ENCODE measurements around the gene ADGRE3. TPM values are rescaled to one million over a fixed set of nuclear protein-coding genes. Genes with fewer than 3 reads are reported as not detected.
A peak's percentile ranks its signal among the peaks of the same experiment; 100 is the strongest.

The ADGRE3 gene
- total RNA-seq, 1 experiment from 2014 or later: not detected

DNA sequence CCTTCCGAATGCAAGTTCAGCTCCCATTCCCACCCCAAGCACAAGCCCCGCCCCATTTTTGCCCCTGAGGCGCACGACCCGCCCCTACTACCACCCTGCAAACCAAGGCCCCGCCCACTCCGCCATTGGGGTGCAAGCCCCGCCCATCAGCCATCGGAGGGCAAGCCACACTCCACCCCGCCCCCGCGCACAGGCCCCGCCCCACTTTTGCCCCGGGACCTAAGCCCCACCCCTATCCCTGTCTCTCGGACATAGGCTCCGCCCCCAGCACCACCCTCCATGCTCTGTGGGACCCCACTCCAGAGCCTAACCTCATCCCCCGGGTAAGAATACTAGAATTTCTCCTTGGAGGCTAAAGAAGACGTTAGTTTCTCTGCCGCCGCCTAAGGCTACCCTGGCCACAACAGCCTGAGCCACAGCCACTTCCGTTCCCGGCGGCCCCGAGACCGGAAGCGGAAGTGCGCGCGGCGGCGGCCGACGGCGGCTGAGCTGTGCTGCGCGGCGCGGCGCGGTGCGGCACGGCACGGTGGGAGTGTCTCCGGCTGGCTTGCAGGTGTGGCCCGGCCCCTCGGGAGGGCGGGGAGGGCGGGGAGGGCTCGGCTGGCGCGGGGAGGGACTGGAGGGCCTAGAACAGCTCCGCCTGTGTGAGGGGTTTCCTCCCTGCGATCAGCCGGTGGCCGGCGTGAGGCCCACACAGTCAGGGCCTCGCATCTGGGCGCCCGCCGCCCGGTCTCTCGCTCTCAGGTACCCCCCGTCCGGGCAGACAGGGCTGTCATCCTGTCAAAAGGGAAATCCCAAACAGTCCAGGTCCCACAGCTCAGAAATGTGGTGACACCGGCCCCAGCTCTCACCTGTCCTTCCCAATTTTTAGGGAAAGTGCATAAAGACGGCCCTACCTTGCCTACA, 15.2 kb upstream of the ADGRE3 start, which contains the start of gene ZNF333:
TSS of gene ZNF333 (plus strand) at position 451 of the 906 bp plus-strand sequence. CDS start 3,444 bp downstream, outside the sequence.
- Histone ChIP-seq H3K9me3 (ENCODE audit: control insufficient read depth, low read depth, low read length) (no peaks in the 10 kb centered on the region), H3K4ac (ENCODE audit: low read depth, low read length) (no peak within 1 kb of the TSS; the same call in 1 of the 2 replicates), H2BK120ac (ENCODE audit: low read depth, low read length, poor library complexity, severe bottlenecking) (peak within 1 kb of the TSS; percentile 88), H4K8ac (replicated peaks; ENCODE audit: insufficient read length, low read depth, low read length) (peak within 1 kb of the TSS; percentile 38), H2BK20ac (ENCODE audit: low read depth, low read length, poor library complexity, severe bottlenecking) (no peak within 1 kb of the TSS), H3K4me2 (ENCODE audit: insufficient read depth, insufficient read length, low read length) (peak within 1 kb of the TSS; percentile 86), H3K9ac (ENCODE audit: extremely low read depth, insufficient read length, low read length) (peak within 1 kb of the TSS; percentile 83), H3K27ac (ENCODE audit: insufficient read length, low read depth, low read length) (peak within 1 kb of the TSS; percentile 74), H2AFZ (ENCODE audit: low read length) (peak within 1 kb of the TSS; percentile 99), H3K79me1 (ENCODE audit: insufficient read depth, low read depth, low read length, poor library complexity, severe bottlenecking) (no peaks in the 10 kb centered on the region), H3K56ac (ENCODE audit: insufficient read length, low read depth, low read length) (no peak within 1 kb of the TSS), H4K20me1 (ENCODE audit: control insufficient read depth, insufficient read depth, insufficient read length) (no peaks in the 10 kb centered on the region), H2BK15ac (ENCODE audit: low read depth, low read length) (no peak within 1 kb of the TSS), H3K14ac (ENCODE audit: insufficient read depth, low read length) (peak within 1 kb of the TSS; percentile 98; the same call in 1 of the 2 replicates), H3K27me3 (ENCODE audit: insufficient read depth, low read length) (no peaks in the 10 kb centered on the region), H2BK12ac (ENCODE audit: insufficient read length, low read depth, low read length) (no peak within 1 kb of the TSS), H4K91ac (ENCODE audit: insufficient read length, low read depth, low read length) (no peak within 1 kb of the TSS), H3T11ph (ENCODE audit: low read length) (peak within 1 kb of the TSS; percentile 96), H3K18ac (ENCODE audit: insufficient read length, low read depth, low read length) (peak within 1 kb of the TSS; percentile 100), H3K23ac (ENCODE audit: insufficient read length, low read depth, low read length) (no peak within 1 kb of the TSS), H4K5ac (ENCODE audit: insufficient read length, low read depth, low read length) (no peak within 1 kb of the TSS), H3K79me2 (ENCODE audit: insufficient read depth, low read length) (no peaks in the 10 kb centered on the region), H2BK5ac (ENCODE audit: insufficient read length, low read length) (no peak within 1 kb of the TSS), H3K4me1 (ENCODE audit: insufficient read depth, low read length) (no peaks in the 10 kb centered on the region), H3K23me2 (ENCODE audit: insufficient read length, low read depth, low read length, poor library complexity, severe bottlenecking) (peaks cover 4% of the 10 kb centered on the region), H2AK5ac (ENCODE audit: insufficient read length, low read length) (no peak within 1 kb of the TSS)
- TF ChIP-seq, protein P1, sequence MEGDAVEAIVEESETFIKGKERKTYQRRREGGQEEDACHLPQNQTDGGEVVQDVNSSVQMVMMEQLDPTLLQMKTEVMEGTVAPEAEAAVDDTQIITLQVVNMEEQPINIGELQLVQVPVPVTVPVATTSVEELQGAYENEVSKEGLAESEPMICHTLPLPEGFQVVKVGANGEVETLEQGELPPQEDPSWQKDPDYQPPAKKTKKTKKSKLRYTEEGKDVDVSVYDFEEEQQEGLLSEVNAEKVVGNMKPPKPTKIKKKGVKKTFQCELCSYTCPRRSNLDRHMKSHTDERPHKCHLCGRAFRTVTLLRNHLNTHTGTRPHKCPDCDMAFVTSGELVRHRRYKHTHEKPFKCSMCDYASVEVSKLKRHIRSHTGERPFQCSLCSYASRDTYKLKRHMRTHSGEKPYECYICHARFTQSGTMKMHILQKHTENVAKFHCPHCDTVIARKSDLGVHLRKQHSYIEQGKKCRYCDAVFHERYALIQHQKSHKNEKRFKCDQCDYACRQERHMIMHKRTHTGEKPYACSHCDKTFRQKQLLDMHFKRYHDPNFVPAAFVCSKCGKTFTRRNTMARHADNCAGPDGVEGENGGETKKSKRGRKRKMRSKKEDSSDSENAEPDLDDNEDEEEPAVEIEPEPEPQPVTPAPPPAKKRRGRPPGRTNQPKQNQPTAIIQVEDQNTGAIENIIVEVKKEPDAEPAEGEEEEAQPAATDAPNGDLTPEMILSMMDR (conservative IDR thresholded peaks at IDR 0.05): no peak
- WGBS (ENCODE audit: extremely low coverage, insufficient read length, low lambda C conversion rate): no CpG with 5 or more reads among the region's 66 CpGs
- Mint-ChIP-seq H3K27me3 (ENCODE audit: low read depth) (peaks cover 6% of the 10 kb centered on the region), H3K4me3 (peak within 1 kb of the TSS; percentile 91 to 93), H3K27ac (peak within 1 kb of the TSS; percentile 99), H3K4me1 (peaks cover 3 to 9% of the 10 kb centered on the region in 2 experiments; a peak in 2 of 4 replicates), H3K9me3 (no peaks in the 10 kb centered on the region), H3K36me3 (ENCODE audit: insufficient read depth in 1 of 3, low read depth in 3 of 3) (peaks cover 0 to 2% (median 0%) of the 10 kb centered on the region in 3 experiments; a peak in 1 of 7 replicates)
- DNase-seq: peak; percentile 97

Measured in H9 (cell line).